ENCODE results near the gene BMPR1A.

DNA sequence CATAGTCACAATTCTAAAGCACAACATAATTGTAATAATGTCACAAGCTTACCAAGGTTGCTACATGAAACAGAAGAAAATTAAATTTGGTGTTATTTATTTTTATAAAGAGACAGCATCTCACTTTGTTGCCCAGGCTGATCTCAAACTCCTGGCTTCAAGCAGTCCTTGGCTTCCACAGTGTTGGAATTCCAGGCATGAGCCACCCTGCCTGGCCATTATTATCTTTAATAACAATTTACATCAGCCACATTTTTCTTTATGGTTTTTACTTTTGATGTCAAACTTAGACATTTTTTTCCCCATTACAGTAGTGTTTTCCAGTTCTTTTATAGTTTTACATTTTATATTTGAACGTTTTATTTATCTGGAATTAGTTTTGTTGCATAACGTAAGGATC is 46.7 kb downstream of the BMPR1A start:
- TF ChIP-seq, protein P1, sequence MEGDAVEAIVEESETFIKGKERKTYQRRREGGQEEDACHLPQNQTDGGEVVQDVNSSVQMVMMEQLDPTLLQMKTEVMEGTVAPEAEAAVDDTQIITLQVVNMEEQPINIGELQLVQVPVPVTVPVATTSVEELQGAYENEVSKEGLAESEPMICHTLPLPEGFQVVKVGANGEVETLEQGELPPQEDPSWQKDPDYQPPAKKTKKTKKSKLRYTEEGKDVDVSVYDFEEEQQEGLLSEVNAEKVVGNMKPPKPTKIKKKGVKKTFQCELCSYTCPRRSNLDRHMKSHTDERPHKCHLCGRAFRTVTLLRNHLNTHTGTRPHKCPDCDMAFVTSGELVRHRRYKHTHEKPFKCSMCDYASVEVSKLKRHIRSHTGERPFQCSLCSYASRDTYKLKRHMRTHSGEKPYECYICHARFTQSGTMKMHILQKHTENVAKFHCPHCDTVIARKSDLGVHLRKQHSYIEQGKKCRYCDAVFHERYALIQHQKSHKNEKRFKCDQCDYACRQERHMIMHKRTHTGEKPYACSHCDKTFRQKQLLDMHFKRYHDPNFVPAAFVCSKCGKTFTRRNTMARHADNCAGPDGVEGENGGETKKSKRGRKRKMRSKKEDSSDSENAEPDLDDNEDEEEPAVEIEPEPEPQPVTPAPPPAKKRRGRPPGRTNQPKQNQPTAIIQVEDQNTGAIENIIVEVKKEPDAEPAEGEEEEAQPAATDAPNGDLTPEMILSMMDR (IDR thresholded peaks at IDR 0.05) = no peak
- TF ChIP-seq POLR2A (IDR thresholded peaks at IDR 0.05) = no peak
